ENCODE results near the gene SLC17A1.

Gene SLC17A1

GRCh38 chr6:25735261-25735660 is 96.6 kb downstream of the SLC17A1 start:
- Histone ChIP-seq H2AFZ (ENCODE audit: low read length) (no peak overlapping the region), H3K79me2 (ENCODE audit: low read length) (no peaks in the 10 kb centered on the region), H3K27ac (ENCODE audit: low read length) (no peak overlapping the region), H3K27me3 (replicated peaks; ENCODE audit: insufficient read depth, low read length) (no peaks in the 10 kb centered on the region), H3K4me3 (ENCODE audit: low read length) (no peak overlapping the region), H3K9me2 (replicated peaks; ENCODE audit: insufficient read depth, low read length) (no peaks in the 10 kb centered on the region), H4K20me1 (ENCODE audit: insufficient read depth, low read length) (no peaks in the 10 kb centered on the region), H3F3A (ENCODE audit: insufficient read depth, low read length) (no peaks in the 10 kb centered on the region), H3K36me3 (replicated peaks; ENCODE audit: insufficient read depth, low read length) (no peaks in the 10 kb centered on the region), H3K4me2 (ENCODE audit: low read depth, low read length) (no peak overlapping the region), H3K9ac (ENCODE audit: low read length) (no peak overlapping the region), H3K9me3 (replicated peaks; ENCODE audit: insufficient read depth, low read length) (no peaks in the 10 kb centered on the region), H3K4me1 (ENCODE audit: low read length) (no peaks in the 10 kb centered on the region)
- TF ChIP-seq EZH2phosphoT487 (IDR thresholded peaks at IDR 0.05; ENCODE audit: low read length) (no peak), EZH2 (optimal IDR thresholded peaks at IDR 0.05; ENCODE audit: low read depth, low read length) (no peak), CTCF (IDR thresholded peaks at IDR 0.05; ENCODE audit: low read length) (no peak)
- DNase-seq, result no peak
